ENCODE results near the gene OR6C2.
"Not testable (repeated sequence)": the region's sequence is repeated elsewhere in the genome, so short reads cannot be mapped to it uniquely, and the experiment has no call there.

OR6C2 gene

DNA sequence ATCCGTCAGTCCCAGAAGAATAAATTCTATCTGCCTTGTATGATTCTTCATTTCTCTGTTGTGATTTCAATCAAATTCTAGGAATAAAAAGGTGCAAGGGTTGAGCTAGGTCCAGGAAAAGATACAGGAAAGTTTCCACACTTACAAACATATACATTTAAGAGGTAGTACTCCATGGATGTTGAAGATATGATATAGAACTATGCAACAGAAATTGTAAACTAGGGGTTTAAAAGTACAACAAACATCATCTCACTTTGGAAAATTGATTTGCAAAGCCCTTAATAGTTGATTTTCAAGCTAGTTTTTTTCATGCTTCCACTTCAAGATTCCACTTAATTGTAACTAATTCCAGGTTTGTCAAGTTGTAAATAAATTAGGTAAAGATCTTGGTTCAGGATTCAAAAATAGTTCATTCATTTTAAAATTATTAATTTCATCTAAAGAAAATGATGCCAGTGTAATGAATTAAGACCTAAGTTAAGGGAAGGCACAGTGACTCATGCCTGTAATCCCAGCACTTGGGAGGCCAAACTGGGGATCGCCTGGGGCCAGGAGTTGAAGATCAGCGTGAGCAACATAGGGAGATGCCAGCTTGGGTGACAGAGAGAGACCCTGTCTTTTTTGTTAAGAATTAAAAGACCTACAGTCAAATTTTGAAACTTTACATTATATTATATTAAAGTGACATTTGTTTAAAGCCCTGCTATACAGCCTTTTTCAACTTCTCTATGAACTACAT, 26.4 kb downstream of the OR6C2 start, which contains the start of gene OR6C70:
OR6C70 (minus strand) TSS at position 51 of the 742 bp plus-strand sequence; CDS start at position 51, 0 bp downstream.
- no peaks in the 10 kb centered on the region for H3F3A ChIP-seq (ENCODE audit: control insufficient read depth, insufficient read depth)
- H3K4me1 ChIP-seq (ENCODE audit: control insufficient read depth, low read length) = peaks cover 42% of the 10 kb centered on the region
- no peaks in the 10 kb centered on the region for H3K27me3 ChIP-seq (ENCODE audit: control insufficient read depth, low read length)
- H3K36me3 ChIP-seq (ENCODE audit: control insufficient read depth, low read length) = peaks cover 6% of the 10 kb centered on the region
- no peak within 1 kb of the TSS for H3K27ac ChIP-seq (ENCODE audit: low read depth, low read length)
- peaks cover 4% of the 10 kb centered on the region; the same call in 1 of the 2 replicates for H3K9me3 ChIP-seq (ENCODE audit: control insufficient read depth, insufficient read depth, low read length)
- no peaks in the 10 kb centered on the region for H3K79me2 ChIP-seq (ENCODE audit: control insufficient read depth, low read length)
- no peaks in the 10 kb centered on the region for H3K9me2 ChIP-seq (replicated peaks; ENCODE audit: control insufficient read depth, low read length)
- H3K4me3 ChIP-seq (ENCODE audit: low read length) = no peak within 1 kb of the TSS
- TF ChIP-seq, protein P1, sequence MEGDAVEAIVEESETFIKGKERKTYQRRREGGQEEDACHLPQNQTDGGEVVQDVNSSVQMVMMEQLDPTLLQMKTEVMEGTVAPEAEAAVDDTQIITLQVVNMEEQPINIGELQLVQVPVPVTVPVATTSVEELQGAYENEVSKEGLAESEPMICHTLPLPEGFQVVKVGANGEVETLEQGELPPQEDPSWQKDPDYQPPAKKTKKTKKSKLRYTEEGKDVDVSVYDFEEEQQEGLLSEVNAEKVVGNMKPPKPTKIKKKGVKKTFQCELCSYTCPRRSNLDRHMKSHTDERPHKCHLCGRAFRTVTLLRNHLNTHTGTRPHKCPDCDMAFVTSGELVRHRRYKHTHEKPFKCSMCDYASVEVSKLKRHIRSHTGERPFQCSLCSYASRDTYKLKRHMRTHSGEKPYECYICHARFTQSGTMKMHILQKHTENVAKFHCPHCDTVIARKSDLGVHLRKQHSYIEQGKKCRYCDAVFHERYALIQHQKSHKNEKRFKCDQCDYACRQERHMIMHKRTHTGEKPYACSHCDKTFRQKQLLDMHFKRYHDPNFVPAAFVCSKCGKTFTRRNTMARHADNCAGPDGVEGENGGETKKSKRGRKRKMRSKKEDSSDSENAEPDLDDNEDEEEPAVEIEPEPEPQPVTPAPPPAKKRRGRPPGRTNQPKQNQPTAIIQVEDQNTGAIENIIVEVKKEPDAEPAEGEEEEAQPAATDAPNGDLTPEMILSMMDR (IDR thresholded peaks at IDR 0.05; ENCODE audit: low read depth, low read length, poor library complexity, severe bottlenecking) = no peak
- no peak for TF ChIP-seq EZH2phosphoT487 (IDR thresholded peaks at IDR 0.05; ENCODE audit: borderline replicate concordance, low read length)
- H3K4me2 ChIP-seq (ENCODE audit: low read length) = no peak within 1 kb of the TSS
- H4K20me1 ChIP-seq (ENCODE audit: control insufficient read depth, insufficient read depth, low read depth, low read length) = no peaks in the 10 kb centered on the region

DNA sequence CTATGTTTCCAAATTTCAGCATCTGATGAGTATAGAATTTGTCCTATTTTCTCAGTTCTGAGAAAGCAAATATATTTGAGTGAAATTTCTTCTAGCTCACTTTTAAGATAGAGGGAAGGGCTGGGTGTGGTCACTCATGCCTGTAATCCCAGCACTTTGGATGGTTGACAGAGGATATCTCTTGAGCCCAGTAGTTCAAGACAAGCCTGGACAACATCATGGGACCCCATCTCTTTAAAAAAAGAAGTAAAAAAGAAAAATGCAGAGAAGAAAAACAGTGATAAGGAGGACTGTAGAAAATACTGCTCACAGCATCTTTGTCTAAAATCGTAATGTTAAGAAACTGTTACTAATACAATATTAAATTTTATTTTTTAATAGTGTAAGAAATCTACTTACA, 28.4 kb downstream of the OR6C2 start:
- no peaks in the 10 kb centered on the region for H3K9me2 ChIP-seq (replicated peaks; ENCODE audit: control insufficient read depth, low read length)
- peaks cover 28% of the 10 kb centered on the region for H3K4me1 ChIP-seq (ENCODE audit: control insufficient read depth, low read length)
- no peaks in the 10 kb centered on the region for H3K79me2 ChIP-seq (ENCODE audit: control insufficient read depth, low read length)
- H3K36me3 ChIP-seq (ENCODE audit: control insufficient read depth, low read length) = no peaks in the 10 kb centered on the region; the same call in 1 of the 2 replicates
- TF ChIP-seq, protein P1 (IDR thresholded peaks at IDR 0.05; ENCODE audit: low read depth, low read length, poor library complexity, severe bottlenecking) = no peak
- TF ChIP-seq EZH2phosphoT487 (IDR thresholded peaks at IDR 0.05; ENCODE audit: borderline replicate concordance, low read length) = no peak
- H3K27ac ChIP-seq (ENCODE audit: low read depth, low read length) = no peak overlapping the region
- no peaks in the 10 kb centered on the region for H3K9me3 ChIP-seq (ENCODE audit: control insufficient read depth, insufficient read depth, low read length)
- no peak overlapping the region for H3K4me3 ChIP-seq (ENCODE audit: low read length)
- no peaks in the 10 kb centered on the region for H3K27me3 ChIP-seq (ENCODE audit: control insufficient read depth, low read length)
- no peaks in the 10 kb centered on the region for H3F3A ChIP-seq (ENCODE audit: control insufficient read depth, insufficient read depth)
- H3K4me2 ChIP-seq (ENCODE audit: low read length) = no peak overlapping the region
- no peaks in the 10 kb centered on the region for H4K20me1 ChIP-seq (ENCODE audit: control insufficient read depth, insufficient read depth, low read depth, low read length)

DNA sequence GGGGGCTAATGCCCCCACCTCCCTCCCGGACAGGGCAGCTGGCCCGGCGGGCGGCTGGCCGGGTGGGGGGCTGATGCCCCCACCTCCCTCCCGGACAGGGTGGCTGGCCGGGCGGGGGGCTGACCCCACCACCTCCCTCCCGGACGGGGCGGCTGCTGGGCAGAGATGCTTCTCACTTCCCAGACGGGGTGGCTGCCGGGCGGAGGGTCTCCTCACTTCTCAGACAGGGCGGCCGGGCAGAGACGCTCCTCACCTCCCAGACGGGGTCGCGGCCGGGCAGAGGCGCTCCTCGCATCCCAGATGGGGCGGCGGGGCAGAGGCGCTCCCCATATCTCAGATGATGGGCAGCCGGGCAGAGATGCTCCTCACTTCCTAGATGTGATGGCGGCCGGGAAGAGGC, 35.3 kb downstream of the OR6C2 start:
- H3K79me2 ChIP-seq (ENCODE audit: control insufficient read depth, low read length); H3K9me3 ChIP-seq (ENCODE audit: control insufficient read depth, insufficient read depth, low read length); H4K20me1 ChIP-seq (ENCODE audit: control insufficient read depth, insufficient read depth, low read depth, low read length): not testable (repeated sequence)

DNA sequence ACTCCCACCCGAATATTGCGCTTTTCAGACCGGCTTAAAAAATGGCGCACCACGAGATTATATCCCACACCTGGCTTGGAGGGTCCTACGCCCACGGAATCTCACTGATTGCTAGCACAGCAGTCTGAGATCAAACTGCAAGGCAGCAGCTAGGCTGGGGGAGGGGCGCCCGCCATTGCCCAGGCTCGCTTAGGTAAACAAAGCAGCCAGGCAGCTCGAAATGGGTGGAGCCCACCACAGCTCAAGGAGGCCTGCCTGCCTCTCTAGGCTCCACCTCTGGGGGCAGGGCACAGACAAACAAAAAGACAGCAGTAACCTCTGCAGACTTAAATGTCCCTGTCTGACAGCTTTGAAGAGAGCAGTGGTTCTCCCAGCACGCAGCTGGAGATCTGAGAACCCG, 40.4 kb downstream of the OR6C2 start:
- H3K9me3 ChIP-seq (ENCODE audit: control insufficient read depth, insufficient read depth, low read length); H4K20me1 ChIP-seq (ENCODE audit: control insufficient read depth, insufficient read depth, low read depth, low read length); H3K4me1 ChIP-seq (ENCODE audit: control insufficient read depth, low read length); H3F3A ChIP-seq (ENCODE audit: control insufficient read depth, insufficient read depth); H3K4me2 ChIP-seq (ENCODE audit: low read length); H3K9me2 ChIP-seq (replicated peaks; ENCODE audit: control insufficient read depth, low read length); H3K36me3 ChIP-seq (ENCODE audit: control insufficient read depth, low read length); H3K4me3 ChIP-seq (ENCODE audit: low read length); H3K27me3 ChIP-seq (ENCODE audit: control insufficient read depth, low read length); H3K79me2 ChIP-seq (ENCODE audit: control insufficient read depth, low read length); H3K27ac ChIP-seq (ENCODE audit: low read depth, low read length): not testable (repeated sequence)

More for the DNA sequence above, 35.3 kb downstream of the OR6C2 start:
- H3F3A ChIP-seq (ENCODE audit: control insufficient read depth, insufficient read depth); H3K27ac ChIP-seq (ENCODE audit: low read depth, low read length); H3K27me3 ChIP-seq (ENCODE audit: control insufficient read depth, low read length); H3K36me3 ChIP-seq (ENCODE audit: control insufficient read depth, low read length); H3K4me1 ChIP-seq (ENCODE audit: control insufficient read depth, low read length); H3K4me2 ChIP-seq (ENCODE audit: low read length); H3K4me3 ChIP-seq (ENCODE audit: low read length); H3K9me2 ChIP-seq (replicated peaks; ENCODE audit: control insufficient read depth, low read length): not testable (repeated sequence)
